Breast epithelium (tissue), 4 donors: ENCODE data around the gene ILK. TPM values are rescaled to one million over a fixed set of nuclear protein-coding genes. Genes with fewer than 3 reads are reported as not detected.

Source experiments
- DNase-seq, 2 donors: peaks; one replicate each; pipeline ENCODE4 v3.0.0-alpha.2; 2019; ENCODE audit warnings: low spot score in 2 of 2
- H3K27ac ChIP-seq, 2 donors: fragments of 200-600 bp; sonication (generic) in 1 of 2; one replicate each; pipeline ENCODE4 v1.5.1; 2016 to 2019; ENCODE audit warnings: mild to moderate bottlenecking in 1 of 2
- H3K27me3 ChIP-seq, 2 donors: fragments of 200-600 bp; sonication (generic) in 1 of 2; one replicate each; pipeline versions ENCODE4 v1.5.1 to v1.6.0; 2017 to 2019; ENCODE audit warnings: control low read depth in 1 of 2, mild to moderate bottlenecking in 1 of 2
- H3K36me3 ChIP-seq: fragments of 200-600 bp; one replicate; pipeline ENCODE4 v1.5.1; 2019
- H3K4me1 ChIP-seq, 2 donors: fragments of 200-600 bp; sonication (generic); one replicate each; pipeline ENCODE4 v1.5.1; 2016 to 2019; ENCODE audit warnings: control low read depth in 1 of 2
- H3K4me3 ChIP-seq, 3 donors: fragments of 200-600 bp; sonication (generic); 1 replicate in 2 of 3; 2 replicates in 1 of 3; pipeline ENCODE4 v1.5.1; 2016 to 2019; ENCODE audit warnings: mild to moderate bottlenecking in 3 of 3, moderate library complexity in 2 of 3
- H3K9me3 ChIP-seq, 2 donors: fragments of 200-600 bp; sonication (generic) in 1 of 2; one replicate each; pipeline ENCODE4 v1.5.1; 2016 to 2019; ENCODE audit warnings: control low read depth in 1 of 2
- CTCF ChIP-seq, 3 donors: fragments of 450-650 bp; IDR thresholded peaks; one replicate each; pipeline ENCODE4 v1.5.1; 2016 to 2017; ENCODE audit warnings: antibody characterized with exemption in 3 of 3, mild to moderate bottlenecking in 3 of 3, moderate library complexity in 3 of 3
- POLR2A ChIP-seq: fragments of 450-650 bp; IDR thresholded peaks from one replicate; pipeline ENCODE4 v1.6.1; 2016; ENCODE audit warnings: antibody characterized with exemption, mild to moderate bottlenecking, moderate library complexity
- POLR2AphosphoS5 ChIP-seq, 3 donors: sonication (generic); formaldehyde crosslinking; IDR thresholded peaks; one replicate each; pipeline ENCODE4 v1.6.1; 2017; ENCODE audit warnings: antibody characterized with exemption in 3 of 3
- intact Hi-C: fragments of 100-400 bp; cut with DNase I; formaldehyde crosslinking; loops from one replicate; pipeline ENCODE4 v1.15.1; 2023; ENCODE audit warnings: low total_unique reads
- total RNA-seq, 3 donors: library from RNA; depleted of rRNA; stranded (reverse); fragments of >200 nt; gene quantifications; one replicate each; pipeline ENCODE4 v1.1.0, GENCODE V29; 2016

Gene ILK
- total RNA-seq, 3 donors from 2014 or later, result 113 to 118 (median 113) TPM

- Histone ChIP-seq H3K27me3 (no peaks in the 10 kb centered on the region), H3K27ac (no peak overlapping the region), H3K9me3 (no peaks in the 10 kb centered on the region), H3K4me1 (peaks cover 10 to 14% of the 10 kb centered on the region in 2 donors), H3K36me3 (no peaks in the 10 kb centered on the region), H3K4me3 (no peak overlapping the region)
- intact Hi-C loops, result no loop called here
- TF ChIP-seq POLR2AphosphoS5 (IDR thresholded peaks at IDR 0.05) (no peak), POLR2A (no peak), CTCF (IDR thresholded peaks at IDR 0.05) (no peak)
- no peak for DNase-seq
These were observed 31.0 kb downstream of the ILK start for GRCh38 chr11:6634534-6634933.

- Histone ChIP-seq H3K4me3 (no peak overlapping the region), H3K27me3 (no peaks in the 10 kb centered on the region), H3K27ac (peak overlapping the region; percentile 63 to 70), H3K4me1 (peaks cover 10 to 14% of the 10 kb centered on the region in 2 donors), H3K9me3 (no peaks in the 10 kb centered on the region), H3K36me3 (no peaks in the 10 kb centered on the region)
- intact Hi-C loops, result no loop called here
- no peak for DNase-seq
- TF ChIP-seq POLR2AphosphoS5 (IDR thresholded peaks at IDR 0.05) (peak in 2 of 3 donors; percentile 75 to 76), POLR2A (no peak)
These were observed 31.7 kb downstream of the ILK start for GRCh38 chr11:6635082-6635932.

GRCh38 chr11:6636480-6636879, 32.9 kb downstream of the ILK start:
- Histone ChIP-seq H3K4me1 (peaks cover 10 to 14% of the 10 kb centered on the region in 2 donors), H3K4me3 (no peak overlapping the region), H3K36me3 (no peaks in the 10 kb centered on the region), H3K27ac (peak overlapping the region in 1 of 2 donors; percentile 70), H3K9me3 (no peaks in the 10 kb centered on the region), H3K27me3 (no peaks in the 10 kb centered on the region)
- no peak for DNase-seq
- intact Hi-C loops, result no loop called here
- TF ChIP-seq POLR2A (no peak), POLR2AphosphoS5 (IDR thresholded peaks at IDR 0.05) (no peak), CTCF (IDR thresholded peaks at IDR 0.05) (no peak)

- peaks cover 10 to 14% of the 10 kb centered on the region in 2 donors for H3K4me1 ChIP-seq
- no peak overlapping the region for H3K4me3 ChIP-seq
- no peaks in the 10 kb centered on the region for H3K36me3 ChIP-seq
- H3K27ac ChIP-seq, result peak overlapping the region; percentile 3 to 70
- TF ChIP-seq CTCF (IDR thresholded peaks at IDR 0.05) (no peak), POLR2A (no peak), POLR2AphosphoS5 (IDR thresholded peaks at IDR 0.05) (no peak)
- DNase-seq, result no peak
- H3K27me3 ChIP-seq, result no peaks in the 10 kb centered on the region
- no peaks in the 10 kb centered on the region for H3K9me3 ChIP-seq
- intact Hi-C loops, result no loop called here
These were observed 34.3 kb downstream of the ILK start for GRCh38 chr11:6637871-6638270.

- Histone ChIP-seq H3K36me3 (no peaks in the 10 kb centered on the region), H3K27ac (peak overlapping the region; percentile 3 to 70), H3K27me3 (no peaks in the 10 kb centered on the region), H3K4me3 (no peak overlapping the region), H3K4me1 (peaks cover 10 to 14% of the 10 kb centered on the region in 2 donors), H3K9me3 (no peaks in the 10 kb centered on the region)
- intact Hi-C loops, result no loop called here
- no peak for DNase-seq
- no peak for TF ChIP-seq POLR2AphosphoS5 (IDR thresholded peaks at IDR 0.05)
- no peak for TF ChIP-seq POLR2A
- no peak for TF ChIP-seq CTCF (IDR thresholded peaks at IDR 0.05)
These were observed 34.9 kb downstream of the ILK start for GRCh38 chr11:6638429-6638828.
